LHCN-M2 (cell line): ENCODE data around the gene SH3BP5. TPM values are rescaled to one million over a fixed set of nuclear protein-coding genes. Genes with fewer than 3 reads are reported as not detected.

Source experiments
- DNase-seq: peaks from one replicate; pipeline ENCODE4 v3.0.0-alpha.2; 2012; ENCODE audit warnings: low read depth
- total RNA-seq: library from RNA; depleted of rRNA; stranded (reverse); fragments of >200 nt; gene quantifications from 2 replicates; pipeline ENCODE4 v1.2.3, GENCODE V29; 2014

Gene SH3BP5
- total RNA-seq, 1 experiment from 2014 or later: 8.4 TPM

DNA sequence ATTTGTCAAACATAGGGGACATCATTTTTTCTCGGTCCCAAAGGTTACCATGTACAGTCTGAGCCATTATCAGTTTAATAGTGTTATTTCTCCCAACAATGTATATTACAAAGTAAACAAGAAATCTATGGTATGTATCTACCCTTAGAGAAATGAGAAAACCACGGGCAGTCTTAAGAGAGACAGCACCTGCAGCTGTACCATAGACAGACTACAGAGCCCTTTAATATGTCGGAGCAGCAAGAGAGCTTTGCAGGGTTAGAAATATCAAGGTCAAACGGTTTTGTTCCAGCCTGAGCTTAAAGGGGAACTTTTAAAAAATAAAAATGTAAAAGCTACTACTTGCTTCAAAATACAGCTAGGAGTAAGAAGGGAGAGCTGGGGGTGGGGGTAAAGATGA is 53.2 kb downstream of the SH3BP5 start:
- no peak for DNase-seq

- DNase-seq: no peak
These were observed 54.4 kb downstream of the SH3BP5 start for GRCh38 chr3:15277861-15278500.

DNA sequence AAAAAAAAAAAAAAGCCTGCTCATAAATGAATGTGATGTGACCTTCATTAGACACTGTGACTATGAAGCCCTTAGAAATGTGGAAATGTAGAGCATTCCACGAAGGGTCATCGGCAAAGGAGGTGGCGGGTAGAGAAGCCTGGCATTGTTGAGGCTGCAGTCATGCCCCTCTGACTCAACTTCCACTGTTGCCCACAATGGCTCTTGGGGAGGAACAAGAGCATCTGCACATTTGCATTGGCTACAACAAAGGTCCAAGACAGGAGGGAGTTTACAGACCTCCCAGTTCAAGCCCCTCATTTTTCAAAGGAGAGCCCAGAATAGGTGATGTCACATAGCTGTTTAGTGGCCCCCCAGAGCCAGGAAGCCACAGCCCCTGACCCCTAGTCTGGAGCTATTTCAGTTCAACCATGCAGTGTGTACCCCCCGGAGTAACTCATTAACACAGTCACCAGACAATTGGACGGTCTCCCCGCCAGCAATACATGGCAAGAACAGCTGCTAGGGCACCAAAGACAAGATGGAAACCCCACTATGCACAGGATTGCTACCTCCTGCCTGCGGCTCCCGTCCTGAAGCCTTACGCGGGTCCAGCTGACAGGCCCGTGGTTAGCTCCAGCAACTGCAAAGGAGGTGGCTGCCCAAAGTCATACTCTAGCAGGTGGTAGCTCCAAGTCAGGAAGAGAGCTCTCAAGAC is 56.2 kb downstream of the SH3BP5 start:
- peak; percentile 9 for DNase-seq

DNA sequence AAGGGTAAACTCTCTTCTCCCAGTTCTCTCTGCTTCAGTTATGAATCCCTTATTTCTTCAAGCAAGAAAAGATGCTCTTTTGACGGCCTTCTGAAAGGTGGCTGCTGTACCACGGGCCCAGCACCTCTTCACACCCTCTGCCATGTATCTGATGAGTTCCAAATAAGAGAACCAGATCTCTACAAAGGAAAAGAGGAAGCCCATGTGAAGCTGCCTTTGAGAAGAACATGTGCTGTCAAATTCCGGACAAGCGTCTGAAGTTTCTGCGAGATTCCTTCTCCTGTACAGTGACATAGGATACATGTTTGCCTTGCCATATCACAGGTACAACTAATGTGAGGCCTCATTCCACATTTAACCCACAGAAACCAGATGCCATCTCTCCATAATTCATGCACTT is 59.2 kb downstream of the SH3BP5 start:
- no peak for DNase-seq

DNA sequence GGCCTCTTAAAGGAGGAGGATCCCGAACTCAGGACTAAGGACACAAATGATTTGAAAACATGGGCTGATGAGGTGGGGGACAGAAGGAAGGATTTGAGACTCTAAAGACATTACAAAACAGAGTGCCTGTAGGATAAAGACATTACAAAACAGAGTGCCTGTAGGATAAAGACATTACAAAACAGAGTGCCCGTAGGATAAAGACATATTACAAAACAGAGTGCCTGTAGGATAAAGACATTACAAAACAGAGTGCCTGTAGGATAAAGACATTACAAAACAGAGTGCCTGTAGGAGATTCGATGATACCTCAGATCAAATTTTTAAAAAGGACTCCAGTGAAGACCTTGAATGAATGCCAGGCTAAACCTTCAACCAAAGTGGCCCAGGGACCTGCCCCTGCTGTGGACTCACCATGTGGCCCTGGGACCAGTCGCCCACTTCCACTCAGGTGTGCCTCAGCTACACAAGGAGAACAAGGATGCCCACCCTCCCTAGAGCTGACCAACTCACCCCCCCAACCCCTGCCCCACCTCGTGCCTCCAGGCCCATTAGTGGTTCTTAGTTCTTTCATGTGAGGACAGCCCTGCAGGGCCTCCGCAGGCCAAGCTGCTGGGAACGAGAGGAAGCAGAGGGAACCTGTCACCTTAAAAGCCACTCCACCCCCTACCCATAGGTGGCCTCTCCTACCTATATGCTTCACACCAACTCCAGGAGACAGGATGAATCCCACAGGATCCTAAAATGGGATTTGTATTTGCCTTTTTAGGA is 59.8 kb downstream of the SH3BP5 start:
- DNase-seq: no peak

- DNase-seq: no peak
These were observed 60.5 kb downstream of the SH3BP5 start for GRCh38 chr3:15271785-15272381.

- DNase-seq: no peak
These were observed 61.4 kb downstream of the SH3BP5 start for GRCh38 chr3:15271030-15271429.

- peak; percentile 94 for DNase-seq
These were observed 63.0 kb downstream of the SH3BP5 start for GRCh38 chr3:15269091-15269989.

- DNase-seq: peak; percentile 79
These were observed 64.3 kb downstream of the SH3BP5 start for GRCh38 chr3:15268033-15268631.

DNA sequence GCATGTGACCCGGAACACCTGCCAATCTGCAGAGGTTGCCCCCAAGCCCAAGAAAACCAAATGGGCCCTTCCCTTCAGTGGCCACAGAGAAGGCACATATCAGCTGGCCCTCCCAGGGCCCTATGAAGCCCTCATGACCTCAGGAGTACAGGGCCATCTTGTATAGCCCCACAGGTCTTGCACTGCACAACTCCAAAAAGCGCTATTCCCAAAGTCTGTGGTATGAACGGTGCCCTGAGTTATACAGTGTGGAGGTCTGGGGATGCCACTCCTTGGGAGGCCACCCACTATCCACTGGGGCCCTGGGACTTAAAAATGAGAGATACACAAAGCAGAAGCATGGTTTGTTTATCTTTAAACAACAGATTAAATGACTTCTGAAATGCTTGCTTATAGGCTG is 64.9 kb downstream of the SH3BP5 start:
- DNase-seq: no peak

DNA sequence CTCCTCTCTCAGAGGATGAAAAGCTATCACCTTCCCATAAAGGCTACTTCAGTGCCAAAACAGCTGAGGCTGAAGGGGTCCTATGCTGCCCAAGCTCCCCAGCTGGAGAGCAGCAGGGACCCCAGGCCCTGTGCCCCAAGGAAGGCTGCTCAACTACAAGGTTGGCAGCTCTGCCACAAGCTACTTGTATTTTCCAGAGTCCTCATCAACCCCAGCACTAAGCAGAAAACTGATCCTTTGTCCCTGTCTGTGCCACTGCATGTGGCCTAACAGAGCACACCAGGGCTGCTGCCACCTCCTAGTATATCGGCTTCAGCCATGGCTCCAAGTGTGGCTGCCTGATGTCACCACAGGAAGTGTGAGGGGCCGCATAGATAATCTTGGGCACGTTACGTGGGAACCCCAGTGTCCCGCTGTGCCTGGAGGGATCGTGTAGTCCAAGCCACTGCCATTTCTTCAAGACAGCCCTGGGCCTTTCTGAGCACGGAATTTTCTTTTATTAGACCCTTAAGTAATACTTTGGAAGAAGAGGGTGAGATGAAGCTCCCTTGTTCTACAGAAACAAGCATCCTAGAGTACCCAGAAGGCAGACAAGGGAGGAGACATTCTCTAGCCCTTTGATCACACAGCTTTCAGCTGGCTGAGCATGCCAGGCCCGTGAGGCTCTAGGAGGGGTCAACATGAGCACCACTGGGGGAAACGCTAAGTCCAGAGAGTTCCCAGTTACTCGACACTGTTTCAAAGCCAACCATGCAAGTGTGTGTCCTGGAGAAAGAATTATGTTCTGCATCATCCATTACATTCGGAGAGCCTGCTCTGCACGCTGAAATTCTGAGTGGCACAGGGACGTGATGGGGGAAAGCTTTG is 65.6 kb downstream of the SH3BP5 start:
- no peak for DNase-seq

- DNase-seq: no peak
These were observed 66.5 kb downstream of the SH3BP5 start for GRCh38 chr3:15265655-15266509.

DNA sequence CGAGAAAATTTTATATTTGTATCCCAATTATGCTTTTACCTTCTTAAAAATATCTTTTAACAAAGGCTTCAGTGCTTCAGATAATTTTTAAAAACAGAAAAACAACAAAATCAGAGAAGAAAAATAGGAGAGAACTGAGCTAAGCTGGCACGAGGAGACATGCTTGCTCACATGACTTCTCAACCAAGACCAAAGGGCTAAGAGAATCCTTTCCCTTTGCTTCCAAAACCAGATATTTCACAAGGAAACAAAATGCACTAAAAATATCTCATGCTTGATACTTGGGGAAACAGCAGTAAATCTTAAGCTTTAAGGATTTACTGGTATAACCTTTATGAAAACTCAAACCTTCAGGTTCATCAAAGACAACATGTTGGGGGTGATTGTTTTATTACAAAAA is 67.9 kb downstream of the SH3BP5 start:
- DNase-seq: no peak

DNA sequence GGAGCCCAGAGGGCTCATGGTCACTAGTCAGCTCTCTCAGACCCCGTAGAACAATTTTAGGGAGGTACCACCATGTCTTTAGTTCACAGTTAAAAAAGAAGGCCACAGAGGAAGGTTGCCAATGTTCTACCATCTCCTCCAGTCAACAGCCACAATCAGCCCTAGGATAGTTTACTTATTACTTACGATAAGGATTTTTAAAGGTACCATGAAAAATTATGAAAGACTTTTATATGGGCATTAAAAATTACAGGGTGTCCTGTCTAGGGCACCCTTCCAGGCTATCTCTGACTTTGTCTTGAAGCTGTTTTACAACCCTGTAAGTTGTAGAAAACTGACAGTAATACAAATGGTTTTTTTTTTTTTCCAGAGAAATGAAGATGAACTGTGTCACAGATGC is 68.5 kb downstream of the SH3BP5 start:
- DNase-seq: no peak

DNA sequence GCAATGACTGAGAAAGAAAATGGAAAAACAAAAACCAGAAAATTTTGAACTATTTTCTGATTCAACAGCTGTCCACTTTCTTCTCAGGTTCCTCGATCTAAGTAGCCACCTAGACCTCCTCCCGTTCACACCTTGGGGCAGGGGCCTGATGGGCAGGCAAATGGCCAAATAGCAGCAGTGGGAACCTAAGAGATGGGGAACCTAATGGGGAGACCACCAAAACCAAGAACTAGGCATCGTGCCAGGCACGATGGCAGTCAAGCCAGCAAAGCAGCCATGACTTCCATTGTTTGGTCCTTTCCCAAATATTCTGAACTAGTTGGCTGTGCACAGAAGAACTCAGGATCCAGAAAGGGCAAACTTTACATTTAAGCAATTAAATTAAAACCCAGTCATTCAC is 69.3 kb downstream of the SH3BP5 start:
- DNase-seq: no peak

GRCh38 chr3:15262021-15262420 is 70.4 kb downstream of the SH3BP5 start:
- DNase-seq: no peak

GRCh38 chr3:15261274-15261673 is 71.1 kb downstream of the SH3BP5 start:
- DNase-seq: no peak

DNA sequence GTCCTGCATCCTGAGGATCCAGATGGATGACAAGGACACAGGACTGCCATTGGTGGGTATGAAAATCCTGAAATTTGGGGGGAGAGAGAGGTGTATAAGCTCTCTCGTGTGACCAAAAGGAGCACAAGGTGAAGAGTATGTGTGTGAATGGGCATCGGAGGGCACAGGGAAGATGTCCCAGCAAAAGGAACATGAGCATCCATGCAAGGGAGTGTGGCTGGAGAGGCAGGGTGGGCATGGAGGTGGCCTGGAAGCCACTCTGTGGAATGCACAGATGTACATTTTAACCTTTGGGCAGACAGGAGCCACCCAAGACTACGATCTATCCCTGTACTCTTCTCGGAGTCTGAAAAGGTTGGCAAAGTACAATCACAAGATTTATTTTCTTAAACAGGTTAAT is 71.9 kb downstream of the SH3BP5 start:
- DNase-seq: no peak

- DNase-seq: no peak
These were observed 73.7 kb downstream of the SH3BP5 start for GRCh38 chr3:15258720-15259119.
